ENCODE measurements around the gene MLLT6.
A peak's percentile ranks its signal among the peaks of the same experiment; 100 is the strongest.

The MLLT6 gene

GRCh38 chr17:38746004-38746848, 41.2 kb downstream of the MLLT6 start:
- DNase-seq = no peak

- no peak for DNase-seq
Measured at GRCh38 chr17:38746849-38747462, 41.9 kb downstream of the MLLT6 start.

- DNase-seq = no peak
Measured at GRCh38 chr17:38747463-38748148, 42.5 kb downstream of the MLLT6 start.

GRCh38 chr17:38748149-38748891, 43.2 kb downstream of the MLLT6 start, which contains the start of gene PCGF2:
PCGF2 (minus strand) TSS chr17:38748336; CDS start chr17:38740402, 7,934 bp downstream.
- DNase-seq = no peak

- no peak for DNase-seq
Measured at GRCh38 chr17:38748892-38749222, 43.8 kb downstream of the MLLT6 start.

GRCh38 chr17:38749223-38750043, 44.4 kb downstream of the MLLT6 start:
- no peak for DNase-seq

GRCh38 chr17:38750044-38750311, 44.9 kb downstream of the MLLT6 start:
- DNase-seq = no peak

- DNase-seq = no peak
Measured at GRCh38 chr17:38750312-38751121, 45.4 kb downstream of the MLLT6 start.

GRCh38 chr17:38751144-38751807, 46.2 kb downstream of the MLLT6 start:
- no peak for DNase-seq

- peak; percentile 42 for DNase-seq
Measured at GRCh38 chr17:38751808-38752307, 46.8 kb downstream of the MLLT6 start.

GRCh38 chr17:38752308-38753070, 47.4 kb downstream of the MLLT6 start, which contains the start of gene PSMB3:
PSMB3 (plus strand) TSS chr17:38752741; CDS start chr17:38752827, 86 bp downstream.
- peak; percentile 99 for DNase-seq

GRCh38 chr17:38753071-38753506, 48.0 kb downstream of the MLLT6 start:
- no peak for DNase-seq

- DNase-seq = no peak
Measured at GRCh38 chr17:38761612-38762011, 56.5 kb downstream of the MLLT6 start.

- DNase-seq = no peak
Measured at GRCh38 chr17:38762231-38762630, 57.2 kb downstream of the MLLT6 start.

GRCh38 chr17:38766341-38766740, 61.3 kb downstream of the MLLT6 start:
- no peak for DNase-seq

- DNase-seq = no peak
Measured at GRCh38 chr17:38768417-38768816, 63.3 kb downstream of the MLLT6 start.

- no peak for DNase-seq
Measured at GRCh38 chr17:38773258-38773657, 68.2 kb downstream of the MLLT6 start.

GRCh38 chr17:38777641-38778250, 72.7 kb downstream of the MLLT6 start:
- DNase-seq = no peak
